GM10847 (cell line): ENCODE results near the gene AQP7.

Source experiments
- POLR2A ChIP-seq: IDR thresholded peaks from 2 replicates; pipeline ENCODE4 v1.6.1; 2011; ENCODE audit not compliant: insufficient read length; ENCODE audit errors: extremely low read depth

The AQP7 gene

DNA sequence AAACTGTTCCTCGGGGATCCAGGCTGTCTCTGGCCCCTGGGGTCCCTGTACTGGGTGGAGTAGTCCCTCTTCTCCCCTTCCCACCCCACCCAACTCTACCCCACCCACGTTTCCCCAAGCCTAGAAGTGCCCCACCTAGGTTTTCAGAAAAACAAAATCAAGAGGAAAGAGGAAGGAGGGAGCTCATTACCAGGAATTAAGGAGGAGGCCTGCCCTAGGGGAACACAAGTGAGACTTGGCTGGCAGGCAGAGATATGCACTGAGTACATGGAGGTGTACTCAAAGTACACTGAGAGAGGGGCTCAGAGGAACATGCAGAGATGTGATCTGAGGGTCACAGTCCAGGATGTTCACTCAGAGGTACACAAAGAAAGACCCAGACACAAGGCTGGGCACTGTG, 34.8 kb upstream of the AQP7 start:
- TF ChIP-seq POLR2A = no peak

DNA sequence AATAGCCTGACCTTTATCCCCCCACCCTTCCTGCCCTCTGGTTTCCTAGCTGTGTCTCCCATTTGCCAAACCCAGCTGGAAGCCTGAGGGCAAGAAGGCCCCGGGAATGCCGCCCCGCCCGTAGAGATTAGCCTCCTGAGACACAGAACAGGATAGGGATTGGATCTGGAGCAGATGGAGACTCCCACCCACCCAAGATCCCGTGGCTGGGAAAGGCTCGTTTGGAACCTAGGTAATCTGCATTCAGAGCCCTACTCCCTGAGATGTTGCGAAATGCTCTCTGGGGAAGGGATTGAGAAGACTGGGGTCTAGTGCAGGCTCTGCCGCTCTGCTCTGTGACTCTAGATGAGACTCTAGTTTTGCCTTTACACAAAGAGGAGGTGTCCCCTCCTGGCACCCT, 34.1 kb upstream of the AQP7 start:
- no peak for TF ChIP-seq POLR2A

DNA sequence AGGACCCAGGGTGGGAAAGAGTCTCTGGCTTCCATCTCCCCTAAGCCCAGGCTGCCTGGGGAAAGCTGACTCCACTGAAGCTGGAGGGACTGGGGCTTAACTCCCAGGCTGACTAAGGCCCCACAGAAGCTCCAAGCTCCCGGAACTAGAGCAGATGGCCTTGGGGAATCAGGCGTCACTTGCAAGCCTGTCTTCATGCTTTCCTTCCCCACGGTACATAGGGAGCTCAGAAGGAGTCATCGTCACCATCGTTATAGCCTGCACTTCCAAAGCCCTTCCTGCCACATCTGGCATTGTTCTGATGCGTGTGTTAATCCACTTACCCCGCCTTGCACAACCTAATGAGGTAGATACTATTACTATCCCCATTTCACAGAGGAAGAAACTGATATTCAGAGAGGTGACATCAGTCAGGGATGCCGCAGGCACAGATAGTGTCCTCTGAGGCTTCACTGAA, 33.5 kb upstream of the AQP7 start:
- no peak for TF ChIP-seq POLR2A

DNA sequence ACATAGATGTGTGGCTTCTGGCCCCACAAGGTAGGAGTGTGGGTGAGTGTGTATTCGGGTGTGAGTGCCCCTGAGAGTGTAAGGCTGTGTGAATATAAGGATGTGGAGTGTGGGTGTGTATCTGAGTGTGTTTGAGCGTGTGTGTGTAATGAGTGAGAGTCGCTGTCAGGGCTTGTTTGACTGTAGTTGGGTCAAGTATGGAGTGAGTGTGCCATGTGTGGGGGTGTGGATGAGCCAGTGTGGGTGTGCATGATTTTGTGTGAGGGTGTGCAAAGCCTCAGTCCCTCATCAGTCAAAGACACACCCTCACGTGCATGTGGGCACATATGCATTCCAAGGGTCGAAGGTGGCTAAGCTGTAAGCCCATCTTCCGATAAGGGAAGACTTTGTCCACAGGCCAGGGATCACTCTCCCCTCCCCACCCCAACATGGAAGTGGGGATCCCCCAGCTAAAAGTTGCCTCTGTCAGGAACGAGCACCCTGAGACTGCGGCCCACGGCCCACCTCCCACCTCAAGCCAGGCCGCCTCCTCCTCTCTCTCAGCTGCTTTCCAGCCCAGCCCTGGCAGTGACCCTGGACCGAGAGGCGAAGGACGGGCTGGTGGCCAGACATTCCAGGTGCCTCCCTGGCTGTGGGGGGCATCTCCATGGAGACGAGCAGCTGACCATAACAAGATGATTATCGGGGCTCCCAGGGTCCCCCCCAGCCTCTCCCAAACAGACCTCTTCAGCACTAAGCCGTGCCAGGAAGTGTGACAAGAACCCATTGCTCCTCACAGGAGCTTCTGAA, 32.1 kb upstream of the AQP7 start:
- no peak for TF ChIP-seq POLR2A

DNA sequence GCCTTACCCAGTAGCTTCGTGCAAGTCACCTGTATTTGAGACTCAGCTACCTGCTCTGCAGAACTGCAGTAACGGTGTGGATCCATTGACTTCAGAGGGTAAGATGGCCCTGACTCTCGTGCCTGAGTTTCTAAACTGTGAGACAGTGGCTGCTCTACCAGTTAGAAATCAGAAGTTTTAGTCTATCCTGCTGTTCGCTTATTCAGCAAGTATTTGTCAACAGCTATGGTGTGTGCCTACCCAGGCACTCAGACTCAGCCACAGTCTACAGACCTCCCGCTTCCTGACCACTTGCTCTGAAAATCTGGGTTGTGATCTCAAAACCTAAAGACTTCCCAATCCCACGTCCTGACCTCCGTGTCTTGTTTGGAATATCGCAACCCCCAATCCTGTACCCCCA, 31.5 kb upstream of the AQP7 start:
- TF ChIP-seq POLR2A = no peak

DNA sequence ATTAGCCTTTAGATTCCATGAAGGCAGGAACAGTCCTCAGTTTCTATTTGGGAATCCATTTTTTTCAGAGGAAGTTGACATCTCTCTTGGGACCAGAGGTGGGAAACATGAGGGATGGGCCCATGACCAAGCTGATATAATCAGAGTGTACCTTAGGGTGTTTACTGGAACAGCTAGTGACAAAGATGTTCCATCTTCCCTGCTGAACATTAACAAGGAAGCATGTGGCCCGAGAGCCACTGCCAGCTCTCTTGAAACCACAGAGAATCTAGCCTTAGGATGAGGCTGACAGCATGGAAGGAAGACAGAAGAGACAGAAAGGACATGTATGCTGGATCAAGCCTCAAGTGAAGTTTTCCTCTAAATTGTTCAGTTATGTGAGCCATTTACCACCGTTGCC, 29.1 kb upstream of the AQP7 start:
- no peak for TF ChIP-seq POLR2A

DNA sequence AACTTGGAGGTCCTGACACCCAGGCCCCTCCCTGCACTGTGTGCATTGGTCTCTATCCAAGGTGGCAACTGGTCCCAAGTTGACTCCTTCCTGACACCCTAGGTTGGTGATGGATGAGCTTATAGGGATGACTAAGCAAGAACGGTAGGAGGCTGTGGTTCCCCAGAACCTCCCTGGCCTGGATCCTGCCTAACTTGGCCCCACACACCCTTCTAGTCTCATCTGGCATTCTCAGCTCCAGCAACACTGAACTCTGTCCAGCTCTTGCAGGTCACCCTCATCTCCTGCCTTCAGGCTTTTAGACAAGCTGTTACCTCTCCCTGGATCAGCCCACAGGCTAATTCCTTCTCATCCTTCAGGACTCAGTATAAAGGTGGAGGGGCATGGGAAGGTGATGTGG, 28.6 kb upstream of the AQP7 start:
- no peak for TF ChIP-seq POLR2A

DNA sequence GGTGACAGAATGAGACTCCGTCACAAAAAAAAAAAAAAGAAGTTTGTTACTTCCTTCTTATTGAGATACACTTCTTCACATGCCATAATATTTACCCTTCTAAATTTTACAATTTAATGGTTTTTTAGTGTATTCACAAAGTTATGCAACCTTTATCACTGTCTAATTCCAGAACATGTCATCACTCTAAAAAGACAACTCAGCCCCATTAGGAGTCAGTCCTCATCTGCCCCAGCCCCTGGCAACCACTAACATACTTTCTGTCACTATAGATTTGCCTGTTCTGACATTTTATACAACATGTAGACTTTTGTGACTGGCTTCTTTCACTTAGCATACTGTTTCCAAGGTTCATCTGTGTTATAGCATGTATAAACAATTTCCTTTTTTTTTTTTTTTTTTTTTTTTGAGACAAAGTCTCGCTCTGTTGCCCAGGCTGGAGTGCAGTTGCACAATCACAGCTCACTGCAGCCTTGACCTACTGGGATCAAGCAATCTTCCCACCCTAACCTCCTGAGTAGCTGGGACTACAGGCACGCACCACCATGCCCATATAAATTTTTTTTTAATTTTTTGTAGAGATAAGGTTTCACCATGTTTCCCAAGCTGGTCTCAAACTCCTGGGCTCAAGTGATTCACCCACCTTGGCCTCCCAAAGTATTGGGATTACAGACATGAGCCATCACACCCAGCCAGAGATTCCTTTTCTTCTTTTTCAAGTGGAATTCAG, 27.1 kb upstream of the AQP7 start:
- no peak for TF ChIP-seq POLR2A

DNA sequence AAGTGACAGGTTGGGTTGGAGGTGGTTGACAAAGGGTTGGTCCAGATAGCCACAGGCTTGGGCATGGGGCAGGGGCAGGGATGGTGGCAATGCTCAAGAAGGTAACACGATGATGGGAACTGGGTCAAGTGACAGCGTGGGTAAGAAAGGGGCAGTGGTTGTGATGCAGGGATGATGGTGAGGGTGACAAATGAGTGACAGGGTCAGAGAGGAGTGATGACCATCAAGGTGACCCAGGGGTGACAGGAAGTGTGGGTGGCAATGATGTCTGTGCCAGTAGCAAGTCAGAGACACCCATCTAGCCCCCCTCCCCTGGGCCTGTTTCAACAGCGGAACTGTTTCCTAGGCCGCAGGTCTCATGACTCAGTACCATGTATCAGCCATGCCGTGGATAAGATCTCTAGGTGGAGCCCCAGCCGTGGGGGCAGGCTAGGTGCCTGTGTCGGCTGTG, 24.5 kb upstream of the AQP7 start:
- TF ChIP-seq POLR2A = no peak

DNA sequence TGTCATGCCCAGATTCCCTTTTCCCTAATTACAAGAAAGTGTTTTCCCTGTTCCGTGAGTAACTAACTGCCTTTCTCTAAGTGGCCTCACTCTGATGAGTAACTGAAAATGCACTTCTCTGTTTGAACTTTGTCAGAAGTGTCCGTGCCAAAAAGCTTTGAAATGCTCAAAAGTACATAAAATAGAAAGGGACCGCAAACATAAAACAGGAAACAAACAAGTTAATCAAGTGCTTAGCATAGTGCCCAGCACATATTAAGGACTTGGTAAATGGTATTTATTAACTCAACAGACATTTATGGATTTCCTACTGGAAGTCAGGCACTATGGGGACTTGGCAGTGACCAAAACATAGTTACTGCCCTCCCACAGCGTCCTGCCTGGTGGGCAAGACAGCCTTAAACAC, 22.8 kb upstream of the AQP7 start:
- no peak for TF ChIP-seq POLR2A

DNA sequence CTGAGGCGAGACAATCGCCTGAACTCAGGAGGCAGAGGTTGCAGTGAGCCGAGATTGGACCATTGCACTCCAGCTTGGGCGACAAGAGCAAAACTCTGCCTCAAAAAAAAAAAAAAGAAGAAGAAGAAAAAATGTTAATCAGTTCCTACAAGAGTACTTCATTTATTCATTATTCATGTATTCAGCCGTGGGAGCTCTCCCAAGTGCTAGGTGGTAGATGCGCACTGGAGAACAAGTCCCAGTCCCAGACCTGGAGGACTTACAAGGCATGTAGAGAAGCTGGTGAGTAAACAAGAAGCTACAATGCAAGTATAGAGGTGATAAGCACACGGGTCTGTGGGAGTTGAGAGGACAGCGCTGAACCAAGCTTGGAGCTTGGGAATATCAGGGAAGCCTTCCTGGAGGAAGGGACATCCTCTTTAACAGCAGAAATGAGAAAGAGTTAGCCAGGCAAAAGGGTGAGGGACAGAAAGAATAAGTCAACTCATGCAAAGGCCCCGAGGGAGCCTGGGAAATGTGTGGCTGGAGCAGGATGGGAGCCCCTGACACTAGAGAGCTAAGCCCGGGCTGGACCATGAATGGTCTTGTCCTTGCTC, 17.4 kb upstream of the AQP7 start:
- TF ChIP-seq POLR2A = no peak

DNA sequence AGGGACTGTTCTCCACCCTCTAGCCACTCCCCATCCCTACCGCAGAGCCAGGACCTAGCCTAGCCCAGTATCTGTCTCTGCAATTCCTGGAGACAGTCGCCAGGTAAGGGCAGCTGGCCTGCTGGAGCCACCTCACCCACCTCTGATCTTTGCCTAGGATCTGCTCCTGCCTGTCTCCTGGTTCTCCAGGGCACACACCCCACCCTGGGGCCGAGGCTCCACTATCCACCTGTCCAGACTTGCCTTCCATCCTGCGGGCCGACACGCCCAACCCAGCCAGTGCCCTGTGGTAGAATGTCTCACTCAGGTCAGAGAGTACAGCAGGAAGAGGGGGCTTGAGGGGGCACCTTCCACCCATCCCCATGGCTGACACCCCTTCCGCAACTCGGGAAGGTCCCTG, 15.7 kb upstream of the AQP7 start:
- TF ChIP-seq POLR2A = no peak

DNA sequence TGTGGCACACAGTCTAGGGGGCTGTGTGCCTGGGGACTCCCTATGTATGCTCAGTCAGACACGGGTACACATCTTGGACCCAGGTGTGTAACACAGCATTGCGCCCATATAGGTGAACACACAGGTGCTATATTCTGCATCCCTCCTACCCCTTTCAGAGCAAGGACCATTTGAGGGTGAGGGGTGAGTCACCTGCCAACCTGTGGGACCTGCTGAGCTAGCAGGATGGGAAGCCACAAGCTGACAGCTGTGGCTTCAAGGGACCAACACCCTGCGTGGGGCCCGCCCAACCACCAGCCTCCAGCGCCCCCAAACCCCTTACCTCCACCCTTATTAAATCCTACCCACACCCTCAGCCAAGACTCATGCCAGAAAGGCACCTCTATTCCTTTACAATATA, 14.6 kb upstream of the AQP7 start:
- TF ChIP-seq POLR2A = no peak

DNA sequence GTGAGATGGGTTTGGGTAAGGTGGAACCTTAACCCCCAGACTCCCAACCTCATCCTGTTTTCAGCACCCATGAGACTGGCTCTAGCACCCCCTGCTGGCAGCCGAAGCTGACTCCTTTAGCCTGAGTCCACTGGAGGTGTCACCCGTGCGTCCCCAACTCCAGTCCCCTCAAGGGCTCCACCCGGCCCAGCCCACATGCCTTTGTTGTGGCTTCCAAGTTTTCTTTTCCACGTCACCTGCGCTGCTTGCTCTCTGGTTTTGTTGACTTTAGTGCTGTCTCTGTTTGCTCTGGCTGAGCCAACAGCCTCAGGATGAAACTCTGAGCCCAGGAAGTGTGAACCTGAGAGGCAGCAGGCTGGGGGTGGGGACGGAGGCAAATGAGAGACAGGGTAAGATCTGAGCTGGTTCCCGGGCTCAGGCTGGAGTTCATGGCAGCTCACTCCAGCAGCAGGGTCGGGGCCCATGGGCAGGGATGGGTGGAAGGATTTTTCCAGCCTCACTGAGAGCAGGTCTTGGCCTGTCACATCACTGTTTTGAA, 13.2 kb upstream of the AQP7 start:
- no peak for TF ChIP-seq POLR2A

DNA sequence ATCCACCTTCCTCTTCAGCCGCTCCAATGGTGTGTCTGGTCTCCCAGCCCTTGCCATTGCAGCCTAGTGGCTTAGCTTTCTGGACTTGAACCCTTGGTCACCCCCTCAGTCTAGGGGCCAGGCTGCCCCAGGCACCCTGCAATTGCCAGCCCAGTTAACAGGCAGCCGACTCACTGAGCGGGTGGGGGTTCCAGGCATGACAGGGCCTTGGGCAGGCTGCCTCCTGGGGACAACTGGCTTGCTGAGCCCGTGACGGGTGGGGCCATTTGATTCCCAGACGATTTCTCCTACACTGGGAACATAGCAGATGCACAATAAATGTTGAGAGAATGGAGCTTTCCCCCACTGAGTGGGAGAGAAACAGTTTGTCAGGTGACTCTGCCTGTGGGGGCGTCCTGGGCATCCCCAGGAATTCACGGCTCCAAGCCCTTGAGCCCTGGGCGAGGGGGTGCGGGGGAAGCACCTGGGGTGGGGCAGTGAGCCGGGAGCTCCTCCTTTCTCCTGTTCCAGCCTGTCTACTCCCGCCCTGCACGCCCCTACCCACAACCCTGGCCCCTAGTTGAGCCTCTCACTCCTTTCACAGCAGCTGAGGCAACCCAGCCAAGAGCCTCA, 12.6 kb upstream of the AQP7 start:
- TF ChIP-seq POLR2A = no peak
